NCI-H510A (cell line): ENCODE data around the gene CDK11B.

Experiments used
- DNase-seq: peaks from one replicate; lab custom pipeline; 2025; lab: John Stamatoyannopoulos, UW

Gene CDK11B

GRCh38 chr1:1627261-1627828, 31.5 kb downstream of the CDK11B start:
- DNase-seq: no peak

GRCh38 chr1:1626207-1627141, 32.3 kb downstream of the CDK11B start:
- DNase-seq: no peak

- DNase-seq: no peak
These were observed 33.0 kb downstream of the CDK11B start for GRCh38 chr1:1625824-1626206.

GRCh38 chr1:1625404-1625775, 33.4 kb downstream of the CDK11B start:
- no peak for DNase-seq

GRCh38 chr1:1624443-1625403, 34.1 kb downstream of the CDK11B start:
- no peak for DNase-seq

GRCh38 chr1:1623631-1624442, 35.0 kb downstream of the CDK11B start:
- no peak for DNase-seq

- DNase-seq: no peak
These were observed 35.6 kb downstream of the CDK11B start for GRCh38 chr1:1623181-1623630.

GRCh38 chr1:1622788-1623094, 36.1 kb downstream of the CDK11B start:
- DNase-seq: no peak

GRCh38 chr1:1622010-1622787, 36.6 kb downstream of the CDK11B start:
- DNase-seq: no peak

- DNase-seq: no peak
These were observed 37.4 kb downstream of the CDK11B start for GRCh38 chr1:1621173-1622009.

GRCh38 chr1:1620433-1621139, 38.2 kb downstream of the CDK11B start:
- DNase-seq: no peak

- DNase-seq: no peak
These were observed 38.9 kb downstream of the CDK11B start for GRCh38 chr1:1619917-1620361.

GRCh38 chr1:1618396-1619068, 40.3 kb downstream of the CDK11B start:
- no peak for DNase-seq

- DNase-seq: no peak
These were observed 40.9 kb downstream of the CDK11B start for GRCh38 chr1:1617925-1618324.

GRCh38 chr1:1617516-1617915, 41.3 kb downstream of the CDK11B start:
- DNase-seq: no peak

GRCh38 chr1:1616838-1617237, 42.0 kb downstream of the CDK11B start:
- DNase-seq: no peak

GRCh38 chr1:1616045-1616790, 42.6 kb downstream of the CDK11B start:
- DNase-seq: peak; percentile 60
